Measurements from ENCODE around the gene DPP7.
A peak's percentile ranks its signal among the peaks of the same experiment; 100 is the strongest.
"Not testable (repeated sequence)": the region's sequence is repeated elsewhere in the genome, so short reads cannot be mapped to it uniquely, and the experiment has no call there.

Gene DPP7

GRCh38 chr9:137147091-137147792 is 32.7 kb upstream of the DPP7 start:
- no peak for FAIRE-seq

- no peak for FAIRE-seq
Measured at GRCh38 chr9:137146527-137146918, 32.0 kb upstream of the DPP7 start.

- FAIRE-seq: no peak
Measured at GRCh38 chr9:137145731-137146526, 31.4 kb upstream of the DPP7 start.

- FAIRE-seq: no peak
Measured at GRCh38 chr9:137143459-137143858, 28.9 kb upstream of the DPP7 start.

GRCh38 chr9:137141976-137142936 is 27.7 kb upstream of the DPP7 start:
- no peak for FAIRE-seq

- no peak for FAIRE-seq
Measured at GRCh38 chr9:137141050-137141810, 26.7 kb upstream of the DPP7 start.

- no peak for FAIRE-seq
Measured at GRCh38 chr9:137140151-137141012, 25.8 kb upstream of the DPP7 start.

- no peak for FAIRE-seq
Measured at GRCh38 chr9:137139468-137140150, 25.1 kb upstream of the DPP7 start.

GRCh38 chr9:137138722-137139467 is 24.4 kb upstream of the DPP7 start, which contains the start of gene GRIN1:
Gene GRIN1 (plus strand): TSS chr9:137139154. CDS start chr9:137139487, 333 bp downstream.
- FAIRE-seq: no peak

GRCh38 chr9:137138058-137138721 is 23.7 kb upstream of the DPP7 start:
- no peak for FAIRE-seq

- no peak for FAIRE-seq
Measured at GRCh38 chr9:137136881-137137607, 22.5 kb upstream of the DPP7 start.

- FAIRE-seq: no peak
Measured at GRCh38 chr9:137136261-137136880, 21.8 kb upstream of the DPP7 start.

GRCh38 chr9:137135154-137135553 is 20.6 kb upstream of the DPP7 start:
- FAIRE-seq: not testable (repeated sequence)

GRCh38 chr9:137134191-137134590 is 19.7 kb upstream of the DPP7 start:
- FAIRE-seq: no peak

- FAIRE-seq: no peak
Measured at GRCh38 chr9:137130176-137130755, 15.7 kb upstream of the DPP7 start.

- peak; percentile 66 for FAIRE-seq
Measured at GRCh38 chr9:137129456-137130175, 15.1 kb upstream of the DPP7 start.

GRCh38 chr9:137128862-137129455 is 14.4 kb upstream of the DPP7 start:
- FAIRE-seq: no peak
